HG03378 (cell line): ENCODE measurements around the gene SIRPD.

Experiments
- ATAC-seq: cut with Tn5 transposase; IDR thresholded peaks from one replicate; pipeline ENCODE4 v1.9.1; 2021; ENCODE audit warnings: mild to moderate bottlenecking, moderate library complexity; ENCODE audit not compliant: unreplicated experiment

The SIRPD gene

DNA sequence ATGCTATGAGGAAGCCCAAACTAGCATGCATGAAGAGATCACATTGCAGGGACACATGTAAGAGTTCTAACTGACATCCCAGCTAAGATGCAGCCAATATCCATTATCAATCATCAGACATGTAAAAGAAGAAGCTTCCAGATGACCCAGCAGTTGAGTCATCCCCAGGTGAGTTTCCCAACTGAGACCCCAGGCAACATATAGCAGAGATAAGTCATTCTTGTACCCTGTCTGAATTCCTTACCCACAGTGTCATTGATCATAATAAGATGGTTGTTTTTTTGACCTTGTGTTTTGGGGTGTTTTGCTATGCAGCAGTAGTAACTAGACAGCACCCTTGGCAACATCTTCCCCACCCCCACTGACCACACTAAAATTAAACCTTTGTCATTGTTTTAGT, 18.9 kb downstream of the SIRPD start:
- ATAC-seq: no peak

DNA sequence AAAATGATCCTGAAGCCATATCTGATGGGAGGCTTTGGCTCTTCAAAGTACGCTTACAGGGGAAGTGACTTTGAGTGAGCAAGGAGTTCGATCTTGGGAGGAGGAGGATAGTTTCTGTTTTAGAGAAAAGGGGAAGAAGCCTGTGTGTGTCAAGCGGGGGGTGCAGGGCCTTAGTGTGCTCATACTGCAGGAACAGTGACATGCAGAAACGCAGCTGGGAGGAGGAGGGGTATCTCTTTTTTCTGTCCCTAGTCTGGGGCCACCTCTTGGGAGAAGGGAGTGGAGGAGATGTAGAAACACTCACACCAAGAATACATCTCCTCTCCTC, 19.8 kb downstream of the SIRPD start:
- no peak for ATAC-seq

DNA sequence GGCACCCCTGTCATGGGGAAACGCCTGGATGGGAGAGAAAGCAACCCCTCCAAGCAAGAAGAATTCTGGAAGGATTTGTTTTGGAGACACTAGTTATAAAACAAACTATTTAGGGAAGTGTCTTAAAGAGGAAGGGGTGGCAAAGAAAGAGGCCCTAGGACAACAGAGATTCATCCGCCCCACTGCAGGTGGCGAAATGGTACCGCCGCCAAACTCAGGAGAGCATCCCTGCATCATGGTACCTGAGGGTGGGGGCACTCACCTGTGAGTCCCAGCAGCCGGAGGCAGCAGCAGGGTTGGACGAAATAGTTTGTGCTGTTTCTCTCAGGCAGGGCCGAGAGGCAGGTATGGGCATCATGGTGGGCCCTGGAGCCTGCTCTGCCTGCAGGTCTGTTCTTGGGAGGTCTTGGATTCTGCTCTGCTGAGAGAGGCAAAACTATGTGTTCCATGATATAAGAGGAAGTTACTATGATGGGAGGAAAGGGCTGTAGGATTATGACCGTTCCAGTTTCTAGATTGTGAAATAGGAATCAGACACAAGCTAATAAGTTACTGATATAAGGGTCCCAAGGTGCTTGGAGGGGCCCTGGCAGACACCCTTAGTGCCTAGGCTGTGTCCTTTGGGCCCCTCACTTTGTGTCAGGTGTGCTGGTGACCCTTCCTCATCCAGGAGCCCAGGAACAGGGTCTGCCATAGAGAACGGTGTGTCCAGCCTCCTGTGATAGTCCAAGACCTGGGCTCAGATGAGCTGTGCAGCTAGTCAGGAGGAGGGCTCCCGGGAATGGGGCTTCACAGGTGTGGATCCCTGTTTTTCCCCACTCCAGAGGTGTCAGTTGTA, 20.4 kb downstream of the SIRPD start:
- ATAC-seq: no peak

DNA sequence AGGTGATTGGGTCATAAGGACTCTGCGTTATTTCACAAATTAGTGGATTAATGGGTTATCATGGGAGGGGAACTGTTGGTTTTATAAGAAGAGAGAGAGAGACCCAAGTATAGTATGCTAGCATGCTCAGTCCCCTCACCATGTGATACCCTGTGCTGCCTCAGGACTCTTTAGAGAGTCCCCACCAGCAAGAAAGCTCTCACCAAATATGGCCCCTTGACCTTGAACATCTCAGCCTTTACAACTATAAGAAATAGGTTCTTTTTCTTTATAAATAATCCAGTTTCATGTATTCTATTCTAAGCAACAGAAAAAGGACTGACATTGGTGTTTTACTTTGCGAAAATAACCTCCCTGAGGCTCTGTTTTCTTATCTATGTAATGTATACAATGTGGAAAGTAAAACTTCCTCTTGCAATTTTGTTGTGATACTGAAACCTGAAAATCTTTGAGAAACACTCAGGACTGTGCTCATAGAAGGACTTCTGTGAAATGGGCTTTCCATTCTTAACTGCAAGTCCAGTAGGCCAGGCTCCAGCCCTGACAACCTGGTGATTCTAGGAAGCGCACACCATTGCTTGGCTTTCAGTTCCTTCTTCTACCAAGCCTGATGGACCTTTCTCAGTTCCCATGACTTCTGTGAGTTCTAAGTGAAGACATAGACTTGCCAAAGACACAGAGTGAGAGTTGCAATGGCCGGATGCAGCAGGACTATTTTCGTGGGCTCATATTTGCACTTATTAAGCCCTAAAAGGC, 21.9 kb downstream of the SIRPD start:
- ATAC-seq: peak; percentile 84

DNA sequence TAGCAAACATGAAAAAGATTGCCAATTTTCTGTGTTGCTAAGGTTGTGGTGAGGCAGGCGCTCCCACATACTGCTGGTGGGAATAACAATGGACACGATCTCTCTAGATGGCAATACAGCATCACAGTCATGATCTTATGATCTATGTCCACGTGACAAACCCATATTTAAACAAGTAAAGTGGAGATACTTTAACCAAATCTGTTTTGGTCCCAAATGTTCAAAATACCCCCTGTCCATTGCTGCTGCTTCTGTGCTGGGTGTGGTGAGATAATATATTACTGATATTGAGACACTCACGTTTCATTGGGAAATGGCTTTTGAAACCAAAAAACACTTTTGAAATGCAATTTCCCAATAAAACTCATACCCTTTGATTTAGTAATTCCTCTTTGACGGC, 23.0 kb downstream of the SIRPD start:
- ATAC-seq: no peak

DNA sequence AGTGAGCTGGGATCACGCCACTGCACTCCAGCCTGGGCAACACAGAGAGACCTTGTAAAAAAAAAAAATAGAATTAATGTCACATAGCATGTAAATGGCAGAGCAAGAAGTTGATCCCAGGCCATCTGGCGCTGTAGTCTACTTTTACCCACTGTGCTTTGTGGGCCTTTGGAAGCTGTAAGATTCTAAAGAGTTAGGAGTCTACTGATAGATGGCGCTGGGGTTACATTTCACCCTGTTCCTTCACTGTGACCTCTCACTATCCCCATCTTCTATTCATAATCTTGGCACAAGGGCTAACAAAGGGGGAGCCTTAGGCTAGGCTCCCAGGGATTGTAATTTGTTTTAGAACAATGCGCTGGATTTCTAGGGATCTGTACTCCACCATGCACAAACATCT, 24.4 kb downstream of the SIRPD start:
- no peak for ATAC-seq

DNA sequence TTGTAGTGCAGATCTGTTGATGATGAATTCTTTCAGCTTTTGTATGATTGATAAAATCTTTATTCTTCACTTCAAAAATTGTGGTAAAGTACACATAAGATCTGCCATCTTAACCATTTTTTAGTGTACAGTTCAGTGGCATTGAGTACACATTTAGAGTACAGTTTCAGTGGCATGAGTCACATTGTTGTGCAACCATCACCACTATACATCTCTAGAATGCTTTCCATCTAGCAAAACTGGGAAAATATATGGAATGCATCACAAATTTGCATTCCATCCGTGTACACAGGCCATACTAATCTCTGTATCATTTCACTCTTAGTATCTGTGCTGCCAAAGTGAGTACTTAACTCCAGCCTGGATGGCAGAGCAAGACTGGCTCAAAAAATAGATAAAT, 28.7 kb downstream of the SIRPD start:
- no peak for ATAC-seq

DNA sequence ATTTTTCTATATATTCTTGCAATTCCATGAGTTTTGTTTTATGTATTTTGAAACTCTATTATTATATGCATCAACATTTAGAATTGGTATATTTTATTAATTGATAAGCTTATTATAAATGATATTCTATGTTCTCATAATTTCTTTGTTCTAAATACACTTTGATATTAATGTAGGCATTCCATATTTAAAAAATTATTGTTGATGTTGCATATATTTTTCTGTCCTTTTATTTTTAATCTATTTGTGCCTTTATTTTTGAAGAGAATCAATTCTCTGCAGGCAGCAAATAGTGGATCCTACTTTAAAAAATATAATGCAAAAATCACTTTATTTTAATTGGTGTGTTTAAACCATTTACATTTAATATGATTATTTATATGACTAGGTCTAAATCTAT, 29.6 kb downstream of the SIRPD start:
- no peak for ATAC-seq

DNA sequence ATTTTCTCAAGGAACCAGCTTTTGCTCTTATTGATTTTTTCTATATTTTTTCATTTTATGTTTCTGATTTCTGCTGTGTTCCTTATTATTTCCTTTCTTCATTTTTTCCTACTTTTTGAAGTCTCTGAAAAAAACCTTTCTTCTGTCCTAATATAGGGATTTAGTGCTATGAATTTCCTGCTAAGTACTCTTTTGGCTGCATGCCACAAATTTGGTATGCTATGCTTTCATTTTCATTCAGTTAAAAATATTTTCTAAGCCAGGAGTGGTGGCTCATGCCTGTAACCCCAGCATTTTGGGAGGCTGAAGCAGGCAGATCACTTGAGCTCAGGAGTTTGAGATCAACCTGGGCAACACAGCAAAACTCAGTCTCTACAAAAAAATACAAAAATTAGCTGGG, 30.6 kb downstream of the SIRPD start:
- ATAC-seq: no peak

DNA sequence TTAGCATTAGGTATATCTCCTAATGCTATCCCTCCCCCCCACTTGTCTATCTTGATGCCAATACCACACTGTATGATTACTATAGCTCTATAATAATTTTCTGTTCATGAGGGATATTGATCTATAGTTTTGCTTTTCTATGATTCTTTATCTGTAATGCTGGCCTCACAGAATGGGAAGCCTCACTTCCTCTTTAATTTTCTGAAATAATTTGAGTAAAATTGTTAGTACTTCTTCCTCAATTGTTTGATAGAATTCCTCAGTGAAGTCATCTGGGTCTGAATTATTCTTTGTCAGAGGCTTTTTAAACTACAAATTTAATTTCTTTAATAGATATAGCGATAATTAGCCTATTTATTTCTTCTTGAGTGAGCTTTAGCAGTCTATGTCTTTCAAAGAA, 31.2 kb downstream of the SIRPD start:
- ATAC-seq: no peak

DNA sequence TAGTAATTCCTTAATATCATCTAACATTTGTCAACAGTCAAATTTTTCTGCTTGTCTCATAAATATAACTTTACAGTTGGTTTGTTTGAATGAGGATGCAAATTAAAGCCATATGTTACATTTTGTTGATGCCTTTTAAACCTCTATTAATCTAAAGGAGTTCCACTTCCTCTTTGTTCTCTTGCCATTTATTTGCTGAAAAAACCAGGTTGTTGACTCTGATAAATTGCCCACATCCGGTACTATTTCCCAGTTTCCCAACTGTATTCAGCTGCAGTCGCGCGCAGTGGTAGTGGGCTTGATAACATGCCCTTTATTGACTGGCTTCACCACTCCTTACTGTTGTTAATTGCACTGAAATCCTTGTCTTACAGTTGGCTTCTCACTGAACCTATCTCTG, 33.5 kb downstream of the SIRPD start:
- ATAC-seq: no peak

DNA sequence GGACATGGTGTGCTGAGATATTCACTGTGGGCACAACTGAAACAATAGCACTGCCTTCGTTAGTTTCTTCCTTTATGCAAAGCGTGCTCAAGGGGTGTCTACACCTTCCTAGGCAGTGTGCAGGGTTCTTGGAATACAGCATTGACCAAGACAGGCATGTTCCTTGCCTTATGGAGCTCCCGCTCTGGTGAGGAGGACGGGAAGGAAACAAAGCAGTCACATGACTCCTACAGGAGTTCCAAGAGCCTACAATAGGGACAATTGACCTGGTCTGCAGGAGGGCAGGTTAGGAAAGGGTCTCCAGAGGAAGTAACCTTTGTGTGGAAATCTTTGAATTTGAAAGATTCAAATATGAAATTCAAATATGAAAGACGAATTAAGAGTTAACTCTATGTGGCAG, 40.5 kb downstream of the SIRPD start:
- ATAC-seq: no peak

DNA sequence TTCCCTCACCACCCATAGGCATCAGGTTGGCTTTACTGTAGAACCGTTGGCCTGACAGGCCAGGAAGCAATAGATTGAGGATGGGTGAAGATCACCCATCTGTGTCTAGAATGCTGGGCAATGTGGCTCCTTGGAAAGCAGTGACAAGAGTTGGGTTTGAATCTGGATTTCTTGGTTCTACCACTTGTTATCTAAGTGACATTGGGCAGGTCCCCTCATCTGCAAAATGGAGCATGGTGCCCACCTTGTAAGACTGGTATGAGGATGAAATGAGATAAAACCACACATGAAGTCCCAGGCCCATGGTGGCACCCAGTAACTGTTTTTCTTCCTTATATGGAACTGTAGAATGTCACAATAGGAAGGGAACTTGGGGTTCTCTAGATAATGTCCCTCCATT, 43.7 kb downstream of the SIRPD start:
- no peak for ATAC-seq

DNA sequence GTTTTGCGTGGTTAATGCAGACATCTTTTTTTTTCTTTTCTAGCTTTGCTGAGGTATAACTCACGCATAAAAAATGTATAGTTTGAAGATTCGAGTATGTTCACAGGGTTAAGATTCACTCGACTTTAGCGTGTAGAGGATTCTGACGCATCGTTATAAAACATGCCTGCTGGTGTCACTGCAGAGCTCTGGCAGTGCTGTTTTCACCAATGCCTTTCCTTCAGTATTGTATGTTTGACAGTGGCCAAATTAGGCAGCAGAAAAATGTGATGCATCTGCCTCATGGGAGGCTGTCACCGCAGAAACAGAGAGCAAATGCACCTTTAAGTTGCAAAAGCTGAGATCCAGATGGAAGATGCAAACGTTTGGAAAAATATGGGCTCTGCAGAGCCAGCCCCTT, 48.3 kb downstream of the SIRPD start:
- no peak for ATAC-seq

DNA sequence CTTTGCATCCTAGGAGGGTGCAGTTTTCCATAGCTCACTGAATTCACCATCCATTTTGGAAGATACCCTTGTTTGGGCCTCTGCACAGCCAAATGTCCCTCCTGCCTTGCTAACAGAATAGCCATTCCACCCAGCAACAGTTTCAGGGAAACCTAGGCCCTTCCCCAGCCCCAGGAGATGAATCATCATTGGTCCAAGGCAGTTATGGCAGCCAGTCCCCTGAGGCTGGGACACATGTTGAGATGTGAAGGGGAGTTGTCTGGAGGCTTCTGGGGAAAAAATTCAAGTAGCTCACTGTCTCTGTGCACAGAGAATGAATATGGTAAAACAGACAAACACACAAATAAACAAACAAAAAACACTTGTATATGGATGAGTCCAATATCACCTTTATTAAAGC, 48.9 kb downstream of the SIRPD start:
- no peak for ATAC-seq

DNA sequence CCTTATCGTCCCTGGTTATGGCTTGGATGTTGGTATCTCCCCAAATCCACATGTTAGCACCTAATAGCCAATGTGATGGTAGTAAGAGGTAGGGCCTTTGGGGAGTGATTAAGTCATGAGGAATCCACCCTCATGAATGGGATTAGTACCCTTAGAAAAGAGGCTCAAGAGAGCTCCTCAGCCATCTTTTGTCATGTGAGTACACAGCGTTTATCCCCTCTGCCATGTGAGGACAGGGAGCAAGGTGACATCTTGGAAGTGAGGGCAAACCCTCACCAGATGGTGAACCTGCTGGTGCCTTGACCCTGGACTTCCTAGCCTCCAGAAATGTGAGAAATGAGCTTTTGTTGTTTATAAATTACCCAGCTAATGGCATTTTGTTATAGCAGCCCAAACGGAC, 50.2 kb downstream of the SIRPD start:
- ATAC-seq: no peak

DNA sequence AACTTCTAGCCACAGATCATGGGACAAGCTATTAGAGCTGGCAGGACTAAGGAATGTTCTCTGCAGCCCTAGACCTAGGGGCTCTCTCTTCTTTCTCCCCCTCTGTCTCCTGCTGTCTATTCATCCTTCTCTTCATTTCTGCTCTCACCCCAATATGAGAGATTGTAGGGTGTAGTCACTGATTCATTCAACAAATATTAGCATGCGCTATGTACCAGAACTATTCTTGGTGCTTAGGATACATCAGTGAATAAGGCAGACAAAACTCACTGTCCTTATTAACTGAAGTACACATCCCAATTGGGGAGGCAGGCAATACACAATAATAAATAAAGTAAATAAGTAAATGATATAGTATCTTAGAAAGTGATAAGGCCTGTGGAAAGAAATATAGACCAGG, 51.6 kb downstream of the SIRPD start:
- ATAC-seq: no peak

DNA sequence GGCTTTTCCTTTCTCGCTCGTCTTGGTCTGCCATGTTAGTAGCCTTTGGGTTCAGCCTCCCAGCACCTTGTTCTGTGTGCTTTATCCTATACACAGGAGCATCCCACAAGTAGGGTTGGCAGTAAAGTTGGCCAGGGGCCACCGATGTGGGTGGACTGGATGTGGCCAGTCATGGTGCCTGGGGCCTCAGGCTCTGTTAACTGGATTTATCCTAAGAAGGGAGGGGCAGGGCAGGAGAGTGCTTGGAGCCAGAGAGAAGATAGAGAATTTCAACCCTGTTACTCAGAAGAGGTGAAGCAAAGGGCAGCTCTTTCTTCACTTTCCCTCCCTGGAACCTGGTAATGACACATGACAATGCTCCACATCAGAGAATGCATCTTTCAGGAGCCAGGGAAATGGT, 52.1 kb downstream of the SIRPD start:
- no peak for ATAC-seq

DNA sequence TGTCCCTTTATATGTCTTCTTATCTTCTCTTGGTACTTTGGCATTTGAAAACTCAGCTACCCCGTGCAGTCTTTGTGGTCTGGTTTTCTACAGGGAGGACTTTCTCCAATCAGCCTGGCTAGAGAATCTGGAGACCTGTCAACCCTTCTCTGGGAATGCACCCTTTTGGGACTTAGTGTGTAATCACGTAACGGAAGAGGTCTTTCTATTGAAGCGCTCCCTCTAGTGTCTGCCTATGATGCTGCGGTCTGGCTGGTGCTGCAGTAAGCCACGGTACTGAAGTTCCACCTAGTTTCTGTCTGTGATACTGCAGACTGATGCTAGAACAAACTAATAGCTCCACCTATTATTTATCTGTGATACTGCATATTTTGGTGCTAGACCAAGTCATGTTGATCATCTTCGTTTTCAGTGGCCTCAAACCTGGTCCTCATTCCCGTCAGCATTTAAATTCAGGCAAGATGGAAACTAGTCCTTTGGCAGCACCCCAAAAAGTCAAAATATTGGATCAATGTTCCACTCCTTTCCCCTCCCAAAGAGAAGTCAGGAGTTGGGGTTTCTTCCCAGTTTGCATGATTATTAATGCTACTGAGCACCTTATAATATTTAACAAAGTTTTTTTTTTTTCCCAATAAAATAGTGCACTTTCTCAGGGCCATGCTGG, 53.8 kb downstream of the SIRPD start:
- ATAC-seq: peak; percentile 97

DNA sequence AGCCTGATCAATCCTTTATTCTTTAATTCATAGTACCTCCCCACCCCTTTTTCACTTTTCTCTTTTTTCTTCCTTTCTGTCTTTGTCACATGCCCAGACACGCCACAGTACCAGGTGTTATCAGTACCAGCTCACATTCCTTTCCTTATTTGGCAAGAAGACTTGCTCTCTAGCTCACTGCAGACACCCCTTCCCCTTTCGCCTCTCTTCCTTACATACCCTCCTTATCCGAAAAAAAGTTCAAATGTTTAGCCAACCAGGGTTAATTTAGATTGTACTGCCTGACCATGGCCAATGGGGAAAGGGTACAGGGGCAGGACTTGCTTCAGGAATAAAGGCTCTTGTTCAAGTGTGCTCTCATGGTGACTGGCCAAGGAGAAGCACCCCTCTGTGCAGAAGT, 57.0 kb downstream of the SIRPD start:
- ATAC-seq: no peak

DNA sequence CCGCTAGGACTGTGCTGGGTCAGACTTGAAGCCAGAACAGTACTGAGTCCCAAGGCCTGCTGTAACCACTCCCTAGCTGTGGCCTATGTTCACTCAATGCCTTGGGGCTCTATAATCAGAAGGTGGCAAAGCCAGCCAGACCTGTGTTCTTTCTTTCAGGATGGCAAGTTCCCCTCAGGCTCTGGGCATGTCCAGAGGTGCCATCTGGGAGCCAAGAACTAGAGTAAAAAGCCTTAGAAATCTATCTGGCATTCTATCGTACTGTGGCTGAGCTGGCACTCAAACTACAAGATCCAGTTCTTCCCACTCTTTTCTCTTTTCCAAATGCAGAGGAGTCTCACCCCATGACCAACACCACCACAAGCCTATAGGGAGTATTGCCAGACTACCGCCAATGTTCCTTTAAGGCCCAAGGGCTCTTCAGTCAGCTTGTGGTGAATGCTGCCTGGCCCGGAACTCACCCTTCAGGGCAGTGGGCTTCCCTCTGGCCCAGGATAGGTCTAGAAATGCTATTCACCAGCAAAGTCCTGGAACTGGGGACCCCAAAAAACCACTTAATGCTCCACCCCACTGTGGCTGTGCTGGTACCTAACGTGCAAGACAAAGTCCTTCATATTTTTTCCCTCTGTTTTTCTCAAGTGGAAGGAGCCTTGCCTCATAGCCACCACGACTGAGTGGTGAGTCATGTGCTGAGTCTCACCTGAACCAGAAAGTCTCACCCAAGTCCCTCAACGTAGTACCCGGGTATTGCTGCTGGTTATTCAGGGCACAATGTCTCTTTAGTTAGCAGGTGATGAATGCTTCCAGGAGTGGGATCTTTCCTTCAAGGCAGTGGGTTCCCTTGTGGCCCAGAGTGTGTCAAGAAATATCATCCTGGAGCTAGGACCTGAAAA, 57.7 kb downstream of the SIRPD start:
- ATAC-seq: no peak
